ENCODE data around the gene MYL5. TPM values are rescaled to one million over a fixed set of nuclear protein-coding genes. Genes with fewer than 3 reads are reported as not detected.
A peak's percentile ranks its signal among the peaks of the same experiment; 100 is the strongest.

MYL5 gene
- total and polyA plus RNA-seq, 2 of the 13 experiments (the other 11 are each of a cell fraction or from before 2014, with no cell fraction given), result 6.5 to 16.0 TPM

DNA sequence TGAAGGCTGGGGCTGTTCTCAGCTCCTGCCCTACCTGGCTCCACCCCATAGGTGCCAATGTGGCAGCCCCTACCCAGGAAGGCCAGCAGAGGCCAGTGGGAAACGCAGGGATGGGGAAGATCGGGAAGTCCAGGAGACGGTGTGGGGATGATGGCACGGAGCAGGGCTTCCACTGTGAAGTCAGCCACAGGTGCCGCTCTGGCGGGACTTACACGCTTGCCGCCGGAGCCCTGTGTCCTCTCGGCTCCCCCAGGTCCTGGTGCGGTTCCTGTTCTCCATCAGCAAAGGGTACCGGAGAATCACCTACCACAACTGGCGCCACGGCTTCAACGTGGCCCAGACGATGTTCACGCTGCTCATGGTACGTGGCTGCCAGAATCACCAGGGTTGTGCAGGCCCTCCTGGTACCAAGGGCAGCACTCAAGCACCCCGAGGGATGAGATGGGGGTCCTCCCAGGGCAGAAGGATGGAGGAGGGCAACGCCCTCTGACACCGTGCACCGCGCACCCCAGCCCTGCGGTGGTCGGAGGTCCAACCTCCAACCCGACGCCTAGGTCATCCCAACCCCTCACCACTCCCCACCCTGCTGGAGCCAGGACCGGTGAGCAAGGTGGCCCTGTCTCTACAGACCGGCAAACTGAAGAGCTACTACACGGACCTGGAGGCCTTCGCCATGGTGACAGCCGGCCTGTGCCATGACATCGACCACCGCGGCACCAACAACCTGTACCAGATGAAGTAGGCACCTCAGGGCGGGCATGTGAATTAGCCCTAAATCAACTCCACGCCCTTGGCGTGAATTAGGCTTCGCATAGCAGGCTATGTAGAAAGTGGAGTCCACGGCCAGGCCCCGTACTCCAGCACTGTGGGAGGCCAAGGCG, 12.2 kb upstream of the MYL5 start:
- Histone ChIP-seq H3K4me1 (ENCODE audit: insufficient read depth, low read length) (peaks cover 53% of the 10 kb centered on the region), H3K4me2 (ENCODE audit: low read depth, low read length) (no peak overlapping the region), H3K4me3 (replicated peaks in 1 of 3; ENCODE audit: insufficient read depth in 1 of 3, low read depth in 2 of 3, low read length in 3 of 3) (no peak overlapping the region), H4K20me1 (ENCODE audit: insufficient read depth, low read length) (no peaks in the 10 kb centered on the region), H2AFZ (ENCODE audit: low read length) (no peak overlapping the region), H3K9me3 (ENCODE audit: low read length) (no peaks in the 10 kb centered on the region), H3K27ac (ENCODE audit: extremely low read length, insufficient read depth, low read length) (no peak overlapping the region), H3K36me3 (replicated peaks in 1 of 2; ENCODE audit: control insufficient read depth in 1 of 2, insufficient read depth in 2 of 2, low read length in 2 of 2) (no peaks in the 10 kb centered on the region), H3K9ac (ENCODE audit: insufficient read depth, low read depth, low read length) (no peak overlapping the region), H3K27me3 (ENCODE audit: control insufficient read depth in 1 of 2, insufficient read depth in 2 of 2, low read length in 2 of 2) (peaks cover 3 to 33% of the 10 kb centered on the region in 2 experiments; a peak in 3 of 5 replicates), H3K79me2 (ENCODE audit: insufficient read depth, low read length) (no peaks in the 10 kb centered on the region)
- TF ChIP-seq SUZ12 (IDR thresholded peaks at IDR 0.05; ENCODE audit: low read depth, low read length) (no peak), ISX (CRISPR knock-in tag; conservative IDR thresholded peaks at IDR 0.05) (no peak), DR1 (CRISPR knock-in tag; IDR thresholded peaks at IDR 0.05) (no peak), KAT8 (CRISPR knock-in tag; IDR thresholded peaks at IDR 0.05) (no peak)
- BruUV-seq (replicated peaks), result no TSS peak
- ATAC-seq (no peak), DNase-seq (ENCODE audit: low spot score) (no peak), FAIRE-seq (no peak)
- WGBS (ENCODE audit: low lambda C conversion rate), result 83% methylated on average over 36 of the region's 42 CpGs
- in situ Hi-C loops (cut with HindIII; ENCODE audit: extremely low pct_ligation_motif_present, low pct_unique_long_range_greater_than_20kb) (no loop called here), intact Hi-C loops (cut with micrococcal nuclease; ENCODE audit: unreplicated experiment) (no loop called here)
- CTCF ChIA-PET (ENCODE audit: low intra/inter-chr PET ratio, low total read pairs), result no interaction called here
- POLR2A ChIA-PET, result no interaction called here

DNA sequence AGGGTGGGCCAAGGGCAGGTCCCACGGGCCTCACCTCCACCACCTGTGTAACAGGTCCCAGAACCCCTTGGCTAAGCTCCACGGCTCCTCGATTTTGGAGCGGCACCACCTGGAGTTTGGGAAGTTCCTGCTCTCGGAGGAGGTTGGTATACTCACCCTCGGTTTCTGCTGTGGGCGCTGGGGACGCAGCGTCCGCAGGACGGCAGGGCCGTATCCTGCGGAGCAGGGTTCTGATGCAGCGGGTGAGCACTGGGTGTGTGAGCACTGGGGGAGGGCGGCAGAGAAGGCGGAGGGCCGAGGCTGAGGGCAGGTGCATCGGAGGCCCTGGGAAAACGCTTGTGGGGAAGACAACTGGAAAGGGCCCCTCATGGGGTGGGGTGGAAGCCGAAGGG, 11.3 kb upstream of the MYL5 start:
- intact Hi-C loops (cut with micrococcal nuclease; ENCODE audit: unreplicated experiment), result no loop called here
- ATAC-seq, result no peak
- no peak for FAIRE-seq
- no TSS peak for BruUV-seq (replicated peaks)
- H3K4me3 ChIP-seq (replicated peaks in 1 of 3; ENCODE audit: insufficient read depth in 1 of 3, low read depth in 2 of 3, low read length in 3 of 3), result peak overlapping the region in 2 of 3 experiments; percentile 50 to 63; a peak in 3 of 6 replicates
- POLR2A ChIA-PET, result no interaction called here
- in situ Hi-C loops (cut with HindIII; ENCODE audit: extremely low pct_ligation_motif_present, low pct_unique_long_range_greater_than_20kb), result no loop called here
- H3K9ac ChIP-seq (ENCODE audit: insufficient read depth, low read depth, low read length), result 0 out of 2 replicates have a peak overlapping the region, but pooled peaks have one; percentile 25
- H3K9me3 ChIP-seq (ENCODE audit: low read length), result no peaks in the 10 kb centered on the region
- peaks cover 46% of the 10 kb centered on the region for H3K4me1 ChIP-seq (ENCODE audit: insufficient read depth, low read length)
- TF ChIP-seq, protein P1, sequence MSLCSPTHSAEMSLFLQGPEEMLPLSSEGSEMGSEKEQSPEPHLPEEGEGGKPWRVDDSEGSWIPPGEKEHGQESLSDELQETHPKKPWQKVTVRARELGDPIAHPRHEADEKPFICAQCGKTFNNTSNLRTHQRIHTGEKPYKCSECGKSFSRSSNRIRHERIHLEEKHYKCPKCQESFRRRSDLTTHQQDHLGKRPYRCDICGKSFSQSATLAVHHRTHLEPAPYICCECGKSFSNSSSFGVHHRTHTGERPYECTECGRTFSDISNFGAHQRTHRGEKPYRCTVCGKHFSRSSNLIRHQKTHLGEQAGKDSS (CRISPR knock-in tag; IDR thresholded peaks at IDR 0.05; ENCODE audit: borderline replicate concordance, low read depth), result 0 out of 2 replicates have a peak, but pooled peaks have one; percentile 18
- no peak for TF ChIP-seq MEIS1 (CRISPR knock-in tag; IDR thresholded peaks at IDR 0.05; ENCODE audit: borderline replicate concordance)
- H3K36me3 ChIP-seq (replicated peaks in 1 of 2; ENCODE audit: control insufficient read depth in 1 of 2, insufficient read depth in 2 of 2, low read length in 2 of 2), result no peaks in the 10 kb centered on the region
- CTCF ChIA-PET (ENCODE audit: low intra/inter-chr PET ratio, low total read pairs), result no interaction called here
- H2AFZ ChIP-seq (ENCODE audit: low read length), result no peak overlapping the region
- H4K20me1 ChIP-seq (ENCODE audit: insufficient read depth, low read length), result no peaks in the 10 kb centered on the region
- H3K4me2 ChIP-seq (ENCODE audit: low read depth, low read length), result peak overlapping the region; percentile 69
- H3K27me3 ChIP-seq (ENCODE audit: control insufficient read depth in 1 of 2, insufficient read depth in 2 of 2, low read length in 2 of 2), result peaks cover 3 to 33% of the 10 kb centered on the region in 2 experiments; a peak in 4 of 5 replicates
- H3K79me2 ChIP-seq (ENCODE audit: insufficient read depth, low read length), result no peaks in the 10 kb centered on the region
- no peak overlapping the region for H3K27ac ChIP-seq (ENCODE audit: extremely low read length, insufficient read depth, low read length)
- 71% methylated on average over 15 of the region's 20 CpGs for WGBS (ENCODE audit: low lambda C conversion rate)
- no peak for DNase-seq (ENCODE audit: low spot score)
